Loucy (cell line): ENCODE measurements around the gene BPIFB1.

Experiments used
- EZH2phosphoT487 ChIP-seq: fragments of 200-600 bp; IDR thresholded peaks from 2 replicates; pipeline ENCODE4 v1.6.1; 2018; ENCODE audit warnings: antibody characterized with exemption, mild to moderate bottlenecking, moderate library complexity, borderline replicate concordance
- TF ChIP-seq, protein P1 (sequence below): fragments of 200-600 bp; sonication (generic); conservative IDR thresholded peaks from 2 replicates; pipeline ENCODE4 v1.5.1; 2014; ENCODE audit warnings: mild to moderate bottlenecking, antibody characterized with exemption, low read length

GRCh38 chr20:33282196-33282934 is 649 bp upstream of the BPIFB1 start:
- TF ChIP-seq, protein P1, sequence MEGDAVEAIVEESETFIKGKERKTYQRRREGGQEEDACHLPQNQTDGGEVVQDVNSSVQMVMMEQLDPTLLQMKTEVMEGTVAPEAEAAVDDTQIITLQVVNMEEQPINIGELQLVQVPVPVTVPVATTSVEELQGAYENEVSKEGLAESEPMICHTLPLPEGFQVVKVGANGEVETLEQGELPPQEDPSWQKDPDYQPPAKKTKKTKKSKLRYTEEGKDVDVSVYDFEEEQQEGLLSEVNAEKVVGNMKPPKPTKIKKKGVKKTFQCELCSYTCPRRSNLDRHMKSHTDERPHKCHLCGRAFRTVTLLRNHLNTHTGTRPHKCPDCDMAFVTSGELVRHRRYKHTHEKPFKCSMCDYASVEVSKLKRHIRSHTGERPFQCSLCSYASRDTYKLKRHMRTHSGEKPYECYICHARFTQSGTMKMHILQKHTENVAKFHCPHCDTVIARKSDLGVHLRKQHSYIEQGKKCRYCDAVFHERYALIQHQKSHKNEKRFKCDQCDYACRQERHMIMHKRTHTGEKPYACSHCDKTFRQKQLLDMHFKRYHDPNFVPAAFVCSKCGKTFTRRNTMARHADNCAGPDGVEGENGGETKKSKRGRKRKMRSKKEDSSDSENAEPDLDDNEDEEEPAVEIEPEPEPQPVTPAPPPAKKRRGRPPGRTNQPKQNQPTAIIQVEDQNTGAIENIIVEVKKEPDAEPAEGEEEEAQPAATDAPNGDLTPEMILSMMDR: no peak
- no peak for TF ChIP-seq EZH2phosphoT487
